A549 (cell line): Measurements from ENCODE around the gene FBN2. TPM values are rescaled to one million over a fixed set of nuclear protein-coding genes. Genes with fewer than 3 reads are reported as not detected.

ENCODE experiments used
- ATAC-seq, 2 experiments: fragments of 200-7000 bp in 1 of 2; fragments of >200 bp in 1 of 2; cut with Nextera tagmentation in 1 of 2; cut with Tn5 transposase in 1 of 2; 3 replicates each; pipeline versions ENCODE4 v1.8.0 to v1.9.1; 2018 to 2020; ENCODE audit warnings: mild to moderate bottlenecking in 1 of 2, moderate library complexity in 1 of 2
- CTCF ChIA-PET: fragments of 300-600 bp; sonication (Branson Sonifier 250); formaldehyde crosslinking; extraction: SDS; loops from one replicate; lab custom pipeline; 2021; ENCODE audit warnings: antibody characterized with exemption, inconsistent platforms; lab: Yijun Ruan, JAX
- POLR2A ChIA-PET: fragments of 350-600 bp; formaldehyde crosslinking; extraction: SDS; loops from one replicate; lab custom pipeline; 2021; ENCODE audit warnings: antibody characterized with exemption, inconsistent platforms; lab: Yijun Ruan, JAX
- DNase-seq, 2 experiments: peaks; one replicate each; pipeline versions ENCODE4 v3.0.0 to v3.0.0-alpha.2; 2011 to 2016; ENCODE audit warnings: low read depth in 1 of 2, low spot score in 1 of 2
- FAIRE-seq: peaks from 2 replicates; lab custom pipeline; 2011; peaks lifted over from hg19 to GRCh38; lab: Jason Lieb, UNC
- H3K27ac ChIP-seq, 2 experiments: fragments of >200 bp; sonication (Bioruptor Twin); formaldehyde crosslinking; 3 replicates each; pipeline ENCODE4 v1.5.1; 2016 to 2017
- H3K4me1 ChIP-seq: fragments of >200 bp; sonication (Bioruptor Twin); formaldehyde crosslinking; 3 replicates; pipeline ENCODE4 v1.6.1; 2016
- H3K4me2 ChIP-seq: fragments of >200 bp; sonication (Bioruptor Twin); formaldehyde crosslinking; 3 replicates; pipeline ENCODE4 v1.6.1; 2016
- H3K4me3 ChIP-seq: fragments of >200 bp; sonication (Bioruptor Twin); formaldehyde crosslinking; 3 replicates; pipeline ENCODE4 v1.5.1; 2016
- H3K9me3 ChIP-seq: fragments of >200 bp; sonication (Bioruptor Twin); formaldehyde crosslinking; 3 replicates; pipeline ENCODE4 v1.6.1; 2016
- CBX8 ChIP-seq: fragments of 200-600 bp; sonication (generic); IDR thresholded peaks from 2 replicates; pipeline ENCODE4 v1.6.1; 2016
- CEBPB ChIP-seq, 2 experiments: fragments of >200 bp in 1 of 2; sonication (Bioruptor Twin) in 1 of 2; formaldehyde crosslinking in 1 of 2; IDR thresholded peaks; 2 replicates each; pipeline ENCODE4 v1.6.1; 2012 to 2016
- CTCF ChIP-seq: fragments of >200 bp; sonication (Bioruptor Twin); formaldehyde crosslinking; IDR thresholded peaks from 3 replicates; pipeline ENCODE4 v1.5.1; 2016
- EHMT2 ChIP-seq: fragments of 200-600 bp; sonication (generic); IDR thresholded peaks from 2 replicates; pipeline ENCODE4 v1.6.1; 2016; ENCODE audit warnings: antibody characterized with exemption, low read depth, mild to moderate bottlenecking, moderate library complexity
- ELK1 ChIP-seq: fragments of 150-350 bp; IDR thresholded peaks from 2 replicates; pipeline ENCODE4 v1.6.1; 2014; ENCODE audit warnings: low read depth, mild to moderate bottlenecking, low read length
- FOSL2 ChIP-seq, 2 experiments: fragments of 450-650 bp in 1 of 2; fragments of >200 bp in 1 of 2; sonication (Bioruptor Twin) in 1 of 2; formaldehyde crosslinking; IDR thresholded peaks; 2 replicates each; pipeline versions ENCODE4 v1.5.0 to v1.6.1; 2016 to 2020; ENCODE audit warnings: mild to moderate bottlenecking in 1 of 2, moderate library complexity in 1 of 2
- FOXS1 ChIP-seq: fragments of 250-450 bp; sonication (Bioruptor Pico); IDR thresholded peaks from 2 replicates; pipeline ENCODE4 v1.5.0; 2020; ENCODE audit warnings: mild to moderate bottlenecking, moderate library complexity
- HOXB5 ChIP-seq: fragments of 250-450 bp; sonication (Bioruptor Pico); IDR thresholded peaks from 2 replicates; pipeline ENCODE4 v1.5.0; 2020; ENCODE audit warnings: mild to moderate bottlenecking, moderate library complexity
- MYC ChIP-seq: IDR thresholded peaks from 2 replicates; pipeline ENCODE4 v1.6.1; 2012; ENCODE audit warnings: mild to moderate bottlenecking, inconsistent platforms, low read length, improper control_type of control experiment, borderline replicate concordance
- NFE2L2 ChIP-seq: fragments of 150-350 bp; conservative IDR thresholded peaks from 2 replicates; pipeline ENCODE4 v1.6.1; 2014; ENCODE audit warnings: low read length
- POLR2AphosphoS2 ChIP-seq: conservative IDR thresholded peaks from 2 replicates; pipeline ENCODE4 v1.6.1; 2012; ENCODE audit warnings: low read length, improper control_type of control experiment, inconsistent platforms
- RAD21 ChIP-seq, 2 experiments: fragments of >200 bp in 1 of 2; sonication (Bioruptor Twin) in 1 of 2; formaldehyde crosslinking in 1 of 2; IDR thresholded peaks in 1 of 2; conservative IDR thresholded peaks in 1 of 2; 2 replicates in 1 of 2; 3 replicates in 1 of 2; pipeline ENCODE4 v1.6.1; 2012 to 2018; ENCODE audit warnings: inconsistent platforms in 1 of 2
- RARB ChIP-seq: fragments of 250-450 bp; sonication (Bioruptor Pico); IDR thresholded peaks from 2 replicates; pipeline ENCODE4 v1.8.0; 2021; ENCODE audit warnings: mild to moderate bottlenecking, moderate library complexity
- SMC3 ChIP-seq: fragments of >200 bp; sonication (Bioruptor Twin); formaldehyde crosslinking; IDR thresholded peaks from 3 replicates; pipeline ENCODE4 v1.6.1; 2018; ENCODE audit warnings: inconsistent platforms
- TFCP2L1 ChIP-seq: fragments of 250-450 bp; sonication (Bioruptor Pico); IDR thresholded peaks from 2 replicates; pipeline ENCODE4 v1.5.0; 2021; ENCODE audit warnings: mild to moderate bottlenecking
- TP53 ChIP-seq: fragments of 250-450 bp; sonication (Bioruptor Pico); IDR thresholded peaks from 2 replicates; pipeline ENCODE4 v1.5.0; 2021; ENCODE audit warnings: mild to moderate bottlenecking, moderate library complexity
- WGBS: methylation state at CpG from one replicate; pipeline ENCODE4 v1.1.6; 2017; ENCODE audit errors: missing lambda C conversion rate; 5-methylcytosine and 5-hydroxymethylcytosine counted together
- polyA plus RNA-seq, 4 experiments: library from polyadenylated mRNA; depleted of rRNA in 3 of 4; stranded (reverse); fragments of >200 nt; fragmentation: RNase III in 1 of 4; extraction: RNeasy Plus Mini Kit Qiagen cat#74134 plus additional on column Dnase treatment in 1 of 4; gene quantifications; 2 replicates in 3 of 4; 3 replicates in 1 of 4; pipeline ENCODE4 v1.2.3, GENCODE V29; 2011 to 2017
- TF ChIP-seq, protein P1 (sequence below): IDR thresholded peaks from 2 replicates; pipeline ENCODE4 v1.6.1; 2012; ENCODE audit warnings: low read depth, borderline replicate concordance
- TF ChIP-seq, protein P2 (sequence below): fragments of 250-450 bp; sonication (Bioruptor Pico); IDR thresholded peaks from 2 replicates; pipeline ENCODE4 v1.5.0; 2021; ENCODE audit warnings: mild to moderate bottlenecking, moderate library complexity, borderline replicate concordance

The FBN2 gene
- polyA plus RNA-seq, 2 of the 4 experiments (the other 2 are of a cell fraction): 22.2 to 22.7 TPM

DNA sequence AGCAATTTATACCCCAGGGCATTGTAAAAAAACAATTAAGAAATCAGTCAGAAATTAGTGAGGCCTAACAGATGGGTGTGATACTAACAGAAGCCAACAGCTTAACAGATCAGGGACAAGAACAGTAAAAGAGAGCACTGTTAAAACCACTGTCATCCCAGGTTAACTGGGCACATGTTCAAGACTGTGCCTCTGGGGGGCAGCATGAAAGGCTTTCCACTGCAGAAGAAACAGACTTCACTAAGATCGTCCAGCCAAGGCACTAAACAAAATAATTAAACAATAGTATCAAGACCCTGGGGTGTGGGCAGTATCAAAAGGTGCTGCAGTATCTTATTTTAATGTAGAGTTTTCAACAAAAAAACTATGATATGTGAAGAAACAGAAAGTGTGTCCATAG lies 43.5 kb downstream of the FBN2 start:
- WGBS: 48% methylated on average over 1 of the region's 1 CpG

DNA sequence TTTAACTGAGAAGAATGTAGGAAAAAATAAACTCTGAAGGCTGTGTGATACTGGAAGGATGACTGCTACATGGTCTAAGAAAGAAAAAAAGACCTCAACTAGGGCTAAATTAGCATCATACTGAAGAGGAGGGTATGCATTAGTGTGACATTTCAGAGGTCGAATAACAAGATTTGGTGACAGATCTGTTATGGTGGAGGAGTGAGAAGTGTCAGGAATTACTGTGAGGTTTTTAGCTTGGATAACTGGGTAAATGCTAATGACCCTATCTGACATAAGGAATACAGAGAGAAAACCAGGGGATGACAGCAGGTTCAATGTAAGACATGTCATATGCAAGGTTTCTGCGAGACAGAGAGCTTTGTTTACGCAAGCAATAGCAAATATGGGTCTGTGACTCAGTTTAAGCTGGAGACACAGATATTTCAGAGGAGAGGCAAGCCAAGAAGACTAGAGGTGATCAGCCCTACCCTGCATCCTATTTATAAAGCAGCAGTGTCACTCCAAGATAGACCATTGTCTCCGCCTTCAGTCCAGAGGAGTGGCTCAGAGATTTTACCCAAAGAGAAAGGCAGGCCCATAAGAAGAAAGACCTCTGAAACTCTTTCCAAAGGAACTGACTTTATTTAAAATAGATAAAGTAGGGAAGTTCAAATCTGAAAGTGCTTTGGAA lies 44.3 kb downstream of the FBN2 start:
- H3K4me2 ChIP-seq: no peak overlapping the region
- DNase-seq: no peak
- WGBS: 87% methylated on average over 4 of the region's 4 CpGs
- H3K4me1 ChIP-seq: no peaks in the 10 kb centered on the region
- no peak overlapping the region for H3K4me3 ChIP-seq
- FAIRE-seq: no peak
- H3K9me3 ChIP-seq: no peaks in the 10 kb centered on the region
- POLR2A ChIA-PET: no interaction called here
- no peak overlapping the region for H3K27ac ChIP-seq
- no peak for TF ChIP-seq TFCP2L1 (CRISPR knock-in tag)
- ATAC-seq: no peak
- CTCF ChIA-PET: no interaction called here

More for the DNA sequence above, 43.5 kb downstream of the FBN2 start:
- ChIA-PET POLR2A (no interaction called here), CTCF (no interaction called here)
- H3K4me3 ChIP-seq: no peak overlapping the region
- DNase-seq (peak in 1 of 2 experiments; percentile 12), FAIRE-seq (no peak), ATAC-seq (peak in 1 of 2 experiments; percentile 40; a peak in 2 of 6 replicates)
- TF ChIP-seq RAD21 (conservative IDR thresholded peaks at IDR 0.05 in 1 of 2, IDR thresholded peaks at IDR 0.05 in 1 of 2) (0 out of 5 replicates have a peak, but pooled peaks of 1 of the 2 experiments have one; percentile 22), FOXS1 (CRISPR knock-in tag) (no peak), HOXB5 (CRISPR knock-in tag) (no peak), CTCF (no peak; the same call in 2 of the 3 replicates), POLR2AphosphoS2 (no peak)
- no peaks in the 10 kb centered on the region for H3K4me1 ChIP-seq
- H3K4me2 ChIP-seq: no peak overlapping the region
- no peaks in the 10 kb centered on the region for H3K9me3 ChIP-seq
- H3K27ac ChIP-seq: no peak overlapping the region

GRCh38 chr5:128491291-128491690 lies 46.8 kb downstream of the FBN2 start:
- 71% methylated on average over 3 of the region's 3 CpGs for WGBS
- FAIRE-seq (no peak), DNase-seq (no peak), ATAC-seq (no peak)
- ChIA-PET CTCF (no interaction called here), POLR2A (no interaction called here)
- H3K4me3 ChIP-seq: no peak overlapping the region
- no peak overlapping the region for H3K27ac ChIP-seq
- no peaks in the 10 kb centered on the region for H3K4me1 ChIP-seq
- H3K4me2 ChIP-seq: no peak overlapping the region
- TF ChIP-seq CBX8 (no peak), EHMT2 (no peak), FOSL2 (IDR thresholded peaks at IDR 0.05) (no peak), FOSL2 (CRISPR knock-in tag; IDR thresholded peaks at IDR 0.05) (no peak), CEBPB (IDR thresholded peaks at IDR 0.05) (no peak), MYC (no peak), TP53 (no peak), NFE2L2 (no peak), POLR2AphosphoS2 (no peak), SMC3 (no peak), ELK1 (no peak), RARB (CRISPR knock-in tag) (no peak)
- TF ChIP-seq, protein P1, sequence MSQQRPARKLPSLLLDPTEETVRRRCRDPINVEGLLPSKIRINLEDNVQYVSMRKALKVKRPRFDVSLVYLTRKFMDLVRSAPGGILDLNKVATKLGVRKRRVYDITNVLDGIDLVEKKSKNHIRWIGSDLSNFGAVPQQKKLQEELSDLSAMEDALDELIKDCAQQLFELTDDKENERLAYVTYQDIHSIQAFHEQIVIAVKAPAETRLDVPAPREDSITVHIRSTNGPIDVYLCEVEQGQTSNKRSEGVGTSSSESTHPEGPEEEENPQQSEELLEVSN: no peak
- TF ChIP-seq, protein P2, sequence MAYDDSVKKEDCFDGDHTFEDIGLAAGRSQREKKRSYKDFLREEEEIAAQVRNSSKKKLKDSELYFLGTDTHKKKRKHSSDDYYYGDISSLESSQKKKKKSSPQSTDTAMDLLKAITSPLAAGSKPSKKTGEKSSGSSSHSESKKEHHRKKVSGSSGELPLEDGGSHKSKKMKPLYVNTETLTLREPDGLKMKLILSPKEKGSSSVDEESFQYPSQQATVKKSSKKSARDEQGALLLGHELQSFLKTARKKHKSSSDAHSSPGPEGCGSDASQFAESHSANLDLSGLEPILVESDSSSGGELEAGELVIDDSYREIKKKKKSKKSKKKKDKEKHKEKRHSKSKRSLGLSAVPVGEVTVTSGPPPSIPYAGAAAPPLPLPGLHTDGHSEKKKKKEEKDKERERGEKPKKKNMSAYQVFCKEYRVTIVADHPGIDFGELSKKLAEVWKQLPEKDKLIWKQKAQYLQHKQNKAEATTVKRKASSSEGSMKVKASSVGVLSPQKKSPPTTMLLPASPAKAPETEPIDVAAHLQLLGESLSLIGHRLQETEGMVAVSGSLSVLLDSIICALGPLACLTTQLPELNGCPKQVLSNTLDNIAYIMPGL (CRISPR knock-in tag): no peak
- H3K9me3 ChIP-seq: no peaks in the 10 kb centered on the region
